Upper lobe of left lung (tissue), 6 donors: ENCODE results near the gene S100A13. TPM values are rescaled to one million over a fixed set of nuclear protein-coding genes. Genes with fewer than 3 reads are reported as not detected.

ENCODE experiments used
- ATAC-seq, 2 donors: fragments of 200-7000 bp; cut with Tn5 transposase; one replicate each; pipeline ENCODE4 v1.9.1; 2022; ENCODE audit warnings: mild to moderate bottlenecking in 2 of 2, moderate library complexity in 2 of 2; ENCODE audit not compliant: low FRiP score in 2 of 2
- DNase-seq, 2 donors: peaks; one replicate each; pipeline ENCODE4 v3.0.0-alpha.2; 2019 to 2020
- H3K27ac ChIP-seq, 4 donors: fragments of 200-600 bp; sonication (generic); one replicate each; pipeline ENCODE4 v1.5.1; 2016 to 2019
- H3K27me3 ChIP-seq, 4 donors: fragments of 200-600 bp; sonication (generic); one replicate each; pipeline ENCODE4 v1.5.1; 2017 to 2019
- H3K36me3 ChIP-seq, 4 donors: fragments of 200-600 bp; sonication (generic); one replicate each; pipeline ENCODE4 v1.5.1; 2016 to 2019
- H3K4me1 ChIP-seq, 4 donors: fragments of 200-600 bp; sonication (generic); one replicate each; pipeline ENCODE4 v1.5.1; 2018 to 2019
- H3K4me3 ChIP-seq, 4 donors: fragments of 200-600 bp; sonication (generic); one replicate each; pipeline ENCODE4 v1.5.1; 2017 to 2019; ENCODE audit warnings: mild to moderate bottlenecking in 2 of 4, moderate library complexity in 1 of 4
- H3K9me3 ChIP-seq, 4 donors: fragments of 200-600 bp; sonication (generic); one replicate each; pipeline ENCODE4 v1.5.1; 2018 to 2019
- EP300 ChIP-seq, 4 donors: sonication (generic); formaldehyde crosslinking; IDR thresholded peaks; one replicate each; pipeline ENCODE4 v1.5.1; 2017; ENCODE audit warnings: antibody characterized with exemption in 4 of 4, control low read depth in 2 of 4
- POLR2A ChIP-seq, 4 donors: fragments of 450-650 bp; IDR thresholded peaks; one replicate each; pipeline ENCODE4 v1.5.1; 2016 to 2017; ENCODE audit warnings: antibody characterized with exemption in 4 of 4, mild to moderate bottlenecking in 2 of 4
- POLR2AphosphoS5 ChIP-seq, 2 donors: sonication (generic); formaldehyde crosslinking; IDR thresholded peaks; one replicate each; pipeline ENCODE4 v1.5.1; 2017; ENCODE audit warnings: antibody characterized with exemption in 2 of 2
- WGBS, 2 donors: methylation state at CpG; one replicate each; pipeline ENCODE4 v1.1.5; 2017 to 2018; 5-methylcytosine and 5-hydroxymethylcytosine counted together
- total RNA-seq, 6 donors: library from RNA; depleted of rRNA in 4 of 6; stranded (reverse); fragments of >200 nt in 4 of 6; gene quantifications; one replicate each; pipeline versions ENCODE4 v1.1.0 to v1.2.1, GENCODE V29; 2016 to 2021
- TF ChIP-seq, protein P1 (sequence below), 6 experiments: fragments of 450-650 bp in 4 of 6; fragments of 200-600 bp in 2 of 6; sonication (generic) in 2 of 6; IDR thresholded peaks; one replicate each; pipeline ENCODE4 v1.5.1; 2016 to 2019; ENCODE audit warnings: antibody characterized with exemption in 6 of 6
- donor health status: DM: no; HTN: no; CAD: no; lungs with moderate emphysema.
- donor health status: DM: no; HTN: yes; CAD: no; lungs with severe emphysema.

Gene S100A13
- total RNA-seq, 6 donors from 2014 or later, result 72.8 to 132 (median 86.3) TPM

DNA sequence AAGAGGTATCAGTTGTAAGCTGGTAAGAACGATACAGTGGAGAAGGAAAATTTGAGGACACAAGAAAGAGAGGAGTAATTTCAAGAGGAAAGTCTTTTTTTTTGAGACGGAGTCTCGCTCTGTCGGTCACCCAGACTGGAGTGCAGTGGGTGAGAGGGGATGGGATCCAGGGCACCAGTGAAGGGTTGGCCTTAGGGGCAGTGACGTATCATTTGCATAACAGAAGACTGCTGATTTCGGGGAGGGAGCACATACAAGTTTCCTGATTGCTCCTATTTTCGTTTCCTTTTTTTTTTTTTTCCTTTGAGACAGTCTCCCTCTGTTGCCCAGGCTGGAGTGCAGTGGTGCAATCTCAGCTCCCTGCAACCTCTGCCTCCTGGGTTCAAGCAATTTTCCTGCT, 4.2 kb downstream of the S100A13 start:
- no peaks in the 10 kb centered on the region for H3K9me3 ChIP-seq
- no peaks in the 10 kb centered on the region for H3K27me3 ChIP-seq
- TF ChIP-seq EP300 (IDR thresholded peaks at IDR 0.05) (no peak), POLR2A (IDR thresholded peaks at IDR 0.05) (peak in 1 of 4 donors; percentile 27)
- peak overlapping the region in 1 of 4 donors; percentile 95 for H3K27ac ChIP-seq
- no peak overlapping the region for H3K4me3 ChIP-seq
- H3K36me3 ChIP-seq, result peaks cover 0 to 16% (median 7%) of the 10 kb centered on the region in 4 donors
- ATAC-seq, result peak in 1 of 2 donors; percentile 37
- H3K4me1 ChIP-seq, result peaks cover 28 to 44% (median 41%) of the 10 kb centered on the region in 4 donors
- 71 to 77% methylated on average over 7 of the region's 7 CpGs for WGBS, 2 donors
- no peak for DNase-seq

DNA sequence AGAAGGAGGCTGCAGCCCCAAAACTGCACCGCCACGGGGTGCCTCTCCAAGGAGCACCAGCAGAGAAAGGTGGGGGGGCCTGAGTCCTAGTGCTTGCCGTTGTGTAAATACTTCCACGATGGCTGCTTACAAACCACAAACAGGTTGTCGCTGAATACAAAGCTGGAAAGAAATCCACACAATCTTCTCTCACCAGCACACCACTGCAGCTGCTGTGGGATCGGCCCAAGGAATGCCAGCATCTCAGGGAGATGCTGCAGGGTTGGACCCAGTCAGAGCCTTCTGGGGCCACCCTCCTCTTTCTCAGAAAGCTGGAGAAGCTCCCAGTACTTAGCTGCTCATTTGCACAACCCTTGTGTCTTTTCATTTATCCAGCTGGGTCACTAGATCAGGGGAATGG, 8.1 kb downstream of the S100A13 start:
- no peaks in the 10 kb centered on the region for H3K27me3 ChIP-seq
- no peak overlapping the region for H3K4me3 ChIP-seq
- TF ChIP-seq POLR2AphosphoS5 (IDR thresholded peaks at IDR 0.05) (no peak), POLR2A (IDR thresholded peaks at IDR 0.05) (no peak), EP300 (IDR thresholded peaks at IDR 0.05) (no peak)
- TF ChIP-seq, protein P1, sequence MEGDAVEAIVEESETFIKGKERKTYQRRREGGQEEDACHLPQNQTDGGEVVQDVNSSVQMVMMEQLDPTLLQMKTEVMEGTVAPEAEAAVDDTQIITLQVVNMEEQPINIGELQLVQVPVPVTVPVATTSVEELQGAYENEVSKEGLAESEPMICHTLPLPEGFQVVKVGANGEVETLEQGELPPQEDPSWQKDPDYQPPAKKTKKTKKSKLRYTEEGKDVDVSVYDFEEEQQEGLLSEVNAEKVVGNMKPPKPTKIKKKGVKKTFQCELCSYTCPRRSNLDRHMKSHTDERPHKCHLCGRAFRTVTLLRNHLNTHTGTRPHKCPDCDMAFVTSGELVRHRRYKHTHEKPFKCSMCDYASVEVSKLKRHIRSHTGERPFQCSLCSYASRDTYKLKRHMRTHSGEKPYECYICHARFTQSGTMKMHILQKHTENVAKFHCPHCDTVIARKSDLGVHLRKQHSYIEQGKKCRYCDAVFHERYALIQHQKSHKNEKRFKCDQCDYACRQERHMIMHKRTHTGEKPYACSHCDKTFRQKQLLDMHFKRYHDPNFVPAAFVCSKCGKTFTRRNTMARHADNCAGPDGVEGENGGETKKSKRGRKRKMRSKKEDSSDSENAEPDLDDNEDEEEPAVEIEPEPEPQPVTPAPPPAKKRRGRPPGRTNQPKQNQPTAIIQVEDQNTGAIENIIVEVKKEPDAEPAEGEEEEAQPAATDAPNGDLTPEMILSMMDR (IDR thresholded peaks at IDR 0.05), result no peak
- no peak overlapping the region for H3K27ac ChIP-seq
- peaks cover 25 to 39% (median 36%) of the 10 kb centered on the region in 4 donors for H3K4me1 ChIP-seq
- ATAC-seq (no peak), DNase-seq (no peak)
- 74 to 96% methylated on average over 6 of the region's 6 CpGs for WGBS, 2 donors
- H3K36me3 ChIP-seq, result peaks cover 0 to 16% (median 6%) of the 10 kb centered on the region in 4 donors
- no peaks in the 10 kb centered on the region for H3K9me3 ChIP-seq

- H3K27me3 ChIP-seq, result no peaks in the 10 kb centered on the region
- peak in 1 of 2 donors; percentile 86 for DNase-seq
- ATAC-seq, result peak in 1 of 2 donors; percentile 90
- H3K36me3 ChIP-seq, result peaks cover 0 to 11% (median 6%) of the 10 kb centered on the region in 4 donors
- WGBS, 2 donors, result 21 to 35% methylated on average over 2 to 4 of the region's 6 CpGs
- no peaks in the 10 kb centered on the region for H3K9me3 ChIP-seq
- no peak overlapping the region for H3K4me3 ChIP-seq
- peaks cover 20 to 47% (median 37%) of the 10 kb centered on the region in 4 donors for H3K4me1 ChIP-seq
- TF ChIP-seq POLR2AphosphoS5 (IDR thresholded peaks at IDR 0.05), result peak; percentile 50 to 61
- TF ChIP-seq, protein P1 (IDR thresholded peaks at IDR 0.05), result peak in 5 of 6 experiments; percentile 50 to 95 (median 78)
- TF ChIP-seq EP300 (IDR thresholded peaks at IDR 0.05), result no peak
- TF ChIP-seq POLR2A (IDR thresholded peaks at IDR 0.05), result no peak
- peak overlapping the region in 3 of 4 donors; percentile 73 to 86 (median 80) for H3K27ac ChIP-seq
These were observed 9.6 kb downstream of the S100A13 start for GRCh38 chr1:153617663-153618062.

- Histone ChIP-seq H3K27ac (peak overlapping the region; percentile 58 to 86 (median 76)), H3K4me1 (peaks cover 20 to 47% (median 36%) of the 10 kb centered on the region in 4 donors), H3K4me3 (no peak overlapping the region), H3K27me3 (no peaks in the 10 kb centered on the region), H3K9me3 (no peaks in the 10 kb centered on the region), H3K36me3 (peaks cover 0 to 8% (median 6%) of the 10 kb centered on the region in 4 donors)
- ATAC-seq, result peak in 1 of 2 donors; percentile 54
- TF ChIP-seq, protein P1 (IDR thresholded peaks at IDR 0.05), result no peak
- no peak for TF ChIP-seq POLR2A (IDR thresholded peaks at IDR 0.05)
- TF ChIP-seq POLR2AphosphoS5 (IDR thresholded peaks at IDR 0.05), result no peak
- TF ChIP-seq EP300 (IDR thresholded peaks at IDR 0.05), result no peak
- WGBS, 2 donors, result 63 to 72% methylated on average over 4 to 5 of the region's 5 CpGs
- DNase-seq, result peak in 1 of 2 donors; percentile 75
These were observed 10.4 kb downstream of the S100A13 start for GRCh38 chr1:153616917-153617311.

GRCh38 chr1:153616144-153616916, 11.0 kb downstream of the S100A13 start, which contains the start of gene S100A14:
Gene S100A14 (minus strand): TSS chr1:153616325. CDS start chr1:153615858, 467 bp downstream.
- peak within 1 kb of the TSS; percentile 58 to 86 (median 76) for H3K27ac ChIP-seq
- peak within 1 kb of the TSS in 3 of 4 donors; percentile 17 to 46 (median 40) for H3K4me3 ChIP-seq
- H3K27me3 ChIP-seq, result no peaks in the 10 kb centered on the region
- TF ChIP-seq EP300 (IDR thresholded peaks at IDR 0.05) (no peak), POLR2AphosphoS5 (IDR thresholded peaks at IDR 0.05) (peak; percentile 23 to 78), POLR2A (IDR thresholded peaks at IDR 0.05) (peak in 2 of 4 donors; percentile 36 to 46)
- TF ChIP-seq, protein P1 (IDR thresholded peaks at IDR 0.05), result no peak
- peaks cover 0 to 8% (median 6%) of the 10 kb centered on the region in 4 donors for H3K36me3 ChIP-seq
- peak; percentile 67 to 88 for ATAC-seq
- H3K9me3 ChIP-seq, result no peaks in the 10 kb centered on the region
- DNase-seq, result peak in 1 of 2 donors; percentile 94
- peaks cover 22 to 50% (median 39%) of the 10 kb centered on the region in 4 donors for H3K4me1 ChIP-seq
- 46 to 52% methylated on average over 8 to 10 of the region's 10 CpGs for WGBS, 2 donors
